MM.1S (cell line): ENCODE data around the gene ZNF608.

Experiments
- DNase-seq: peaks from one replicate; pipeline ENCODE4 v3.0.0-alpha.2; 2015
- H2AFZ ChIP-seq: fragments of 300-600 bp; sonication (generic); 2 replicates; pipeline ENCODE4 v1.6.0; 2016; ENCODE audit warnings: antibody characterized with exemption, low read length
- H3F3A ChIP-seq: fragments of 300-600 bp; sonication (generic); 2 replicates; pipeline ENCODE4 v1.6.1; 2016; ENCODE audit warnings: mild to moderate bottlenecking, antibody characterized with exemption, low read length, moderate library complexity, mixed read lengths; ENCODE audit not compliant: insufficient read depth
- H3K27ac ChIP-seq: fragments of 300-600 bp; sonication (generic); 2 replicates; pipeline ENCODE4 v1.5.1; 2016; ENCODE audit warnings: mild to moderate bottlenecking, low read length
- H3K27me3 ChIP-seq: fragments of 300-600 bp; sonication (generic); replicated peaks from 2 replicates; pipeline ENCODE4 v1.6.0; 2016; ENCODE audit warnings: low read length; ENCODE audit not compliant: insufficient read depth
- H3K36me3 ChIP-seq: fragments of 300-600 bp; sonication (generic); replicated peaks from 2 replicates; pipeline ENCODE4 v1.6.1; 2016; ENCODE audit warnings: mild to moderate bottlenecking, low read length, mixed read lengths; ENCODE audit not compliant: insufficient read depth
- H3K4me1 ChIP-seq: fragments of 300-600 bp; sonication (generic); 2 replicates; pipeline ENCODE4 v1.6.1; 2016; ENCODE audit warnings: low read length, mixed read lengths
- H3K4me2 ChIP-seq: fragments of 300-600 bp; sonication (generic); 2 replicates; pipeline ENCODE4 v1.6.0; 2016; ENCODE audit warnings: low read depth, low read length
- H3K4me3 ChIP-seq: fragments of 300-600 bp; sonication (generic); 2 replicates; pipeline ENCODE4 v1.5.1; 2016; ENCODE audit warnings: low read length, mixed read lengths
- H3K79me2 ChIP-seq: fragments of 300-600 bp; sonication (generic); 2 replicates; pipeline ENCODE4 v1.6.1; 2016; ENCODE audit warnings: mixed run types, low read length, mixed read lengths
- H3K9ac ChIP-seq: fragments of 300-600 bp; sonication (generic); 2 replicates; pipeline ENCODE4 v1.6.1; 2016; ENCODE audit warnings: low read length, mixed read lengths
- H3K9me2 ChIP-seq: fragments of 300-600 bp; sonication (generic); replicated peaks from 2 replicates; pipeline ENCODE4 v1.6.1; 2016; ENCODE audit warnings: mild to moderate bottlenecking, low read length, mixed read lengths; ENCODE audit not compliant: insufficient read depth
- H3K9me3 ChIP-seq: fragments of 300-600 bp; sonication (generic); replicated peaks from 2 replicates; pipeline ENCODE4 v1.6.1; 2016; ENCODE audit warnings: mild to moderate bottlenecking, low read length, mixed read lengths; ENCODE audit not compliant: insufficient read depth
- H4K20me1 ChIP-seq: fragments of 300-600 bp; sonication (generic); 2 replicates; pipeline ENCODE4 v1.6.1; 2016; ENCODE audit warnings: mild to moderate bottlenecking, low read length, moderate library complexity, mixed read lengths; ENCODE audit not compliant: insufficient read depth
- EZH2 ChIP-seq: fragments of 300-600 bp; sonication (generic); optimal IDR thresholded peaks from 2 replicates; pipeline ENCODE3; 2017; ENCODE audit warnings: low read depth, mild to moderate bottlenecking, antibody characterized with exemption, low read length, mixed read lengths
- EZH2phosphoT487 ChIP-seq: fragments of 300-600 bp; sonication (generic); IDR thresholded peaks from 2 replicates; pipeline ENCODE4 v1.6.1; 2018; ENCODE audit warnings: antibody characterized with exemption, low read length
- TF ChIP-seq, protein P1 (sequence below): fragments of 300-600 bp; sonication (generic); IDR thresholded peaks from 2 replicates; pipeline ENCODE4 v1.5.1; 2016; ENCODE audit warnings: antibody characterized with exemption, low read length, mixed read lengths

Gene ZNF608

DNA sequence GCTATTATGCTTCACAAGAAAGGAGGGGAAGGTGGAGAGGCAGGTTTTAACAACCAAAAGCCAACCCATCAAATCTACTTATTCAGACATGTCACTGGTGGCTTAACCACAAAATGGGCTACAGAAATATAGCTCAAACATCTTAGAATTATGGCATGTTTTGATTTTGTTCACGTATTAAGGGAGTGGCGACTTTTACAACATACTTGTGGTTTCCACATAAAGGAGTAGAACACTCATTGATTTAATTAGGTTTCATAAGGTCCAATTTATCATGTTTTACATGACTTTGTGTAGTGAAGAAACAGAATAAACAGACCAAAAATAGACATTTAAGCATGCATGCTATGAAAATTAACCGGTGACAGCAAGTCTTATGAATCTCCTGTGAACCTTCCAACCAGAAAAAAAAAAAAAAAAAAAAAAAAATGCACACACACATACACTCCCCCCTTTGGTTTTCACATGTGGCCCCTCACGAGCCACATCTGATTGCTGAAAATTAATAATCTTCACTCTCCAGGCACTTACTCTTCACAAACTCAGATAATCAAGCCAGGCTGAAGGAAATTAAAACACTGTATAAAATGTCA, 5.4 kb downstream of the ZNF608 start:
- Histone ChIP-seq H3K27me3 (no peaks in the 10 kb centered on the region), H3K36me3 (no peaks in the 10 kb centered on the region), H2AFZ (no peak overlapping the region), H3K4me3 (no peak overlapping the region), H3K4me2 (no peak overlapping the region), H3K9me3 (no peaks in the 10 kb centered on the region), H4K20me1 (no peaks in the 10 kb centered on the region), H3K4me1 (no peaks in the 10 kb centered on the region), H3K9ac (no peak overlapping the region), H3F3A (no peaks in the 10 kb centered on the region), H3K79me2 (no peaks in the 10 kb centered on the region), H3K27ac (no peak overlapping the region), H3K9me2 (no peaks in the 10 kb centered on the region)
- DNase-seq: no peak
- no peak for TF ChIP-seq EZH2
- TF ChIP-seq, protein P1, sequence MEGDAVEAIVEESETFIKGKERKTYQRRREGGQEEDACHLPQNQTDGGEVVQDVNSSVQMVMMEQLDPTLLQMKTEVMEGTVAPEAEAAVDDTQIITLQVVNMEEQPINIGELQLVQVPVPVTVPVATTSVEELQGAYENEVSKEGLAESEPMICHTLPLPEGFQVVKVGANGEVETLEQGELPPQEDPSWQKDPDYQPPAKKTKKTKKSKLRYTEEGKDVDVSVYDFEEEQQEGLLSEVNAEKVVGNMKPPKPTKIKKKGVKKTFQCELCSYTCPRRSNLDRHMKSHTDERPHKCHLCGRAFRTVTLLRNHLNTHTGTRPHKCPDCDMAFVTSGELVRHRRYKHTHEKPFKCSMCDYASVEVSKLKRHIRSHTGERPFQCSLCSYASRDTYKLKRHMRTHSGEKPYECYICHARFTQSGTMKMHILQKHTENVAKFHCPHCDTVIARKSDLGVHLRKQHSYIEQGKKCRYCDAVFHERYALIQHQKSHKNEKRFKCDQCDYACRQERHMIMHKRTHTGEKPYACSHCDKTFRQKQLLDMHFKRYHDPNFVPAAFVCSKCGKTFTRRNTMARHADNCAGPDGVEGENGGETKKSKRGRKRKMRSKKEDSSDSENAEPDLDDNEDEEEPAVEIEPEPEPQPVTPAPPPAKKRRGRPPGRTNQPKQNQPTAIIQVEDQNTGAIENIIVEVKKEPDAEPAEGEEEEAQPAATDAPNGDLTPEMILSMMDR: no peak
- no peak for TF ChIP-seq EZH2phosphoT487

DNA sequence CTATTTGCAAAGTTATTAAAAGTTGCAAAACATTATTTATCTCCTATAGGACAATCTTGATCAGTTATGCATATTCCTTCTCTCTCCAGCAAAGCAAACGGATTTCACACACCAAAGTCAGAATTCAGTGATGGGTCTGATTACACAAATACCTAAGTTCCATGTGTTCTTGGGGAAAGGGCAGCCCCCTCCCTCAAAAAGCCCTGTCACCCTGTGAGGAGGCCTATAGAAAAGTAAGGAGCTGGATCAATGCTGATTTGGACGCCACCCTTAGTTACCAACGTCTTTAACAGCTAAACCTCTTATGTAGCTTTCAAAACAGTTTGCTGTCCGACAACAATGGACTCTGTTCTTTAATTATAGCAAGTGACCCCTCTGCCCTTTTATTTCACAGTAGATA, 6.4 kb downstream of the ZNF608 start:
- Histone ChIP-seq H3K9ac (no peak overlapping the region), H3K4me3 (no peak overlapping the region), H3K79me2 (no peaks in the 10 kb centered on the region), H3K27me3 (no peaks in the 10 kb centered on the region), H4K20me1 (no peaks in the 10 kb centered on the region), H3K4me2 (no peak overlapping the region), H3K9me2 (no peaks in the 10 kb centered on the region), H2AFZ (no peak overlapping the region), H3K9me3 (no peaks in the 10 kb centered on the region), H3K36me3 (no peaks in the 10 kb centered on the region), H3F3A (no peaks in the 10 kb centered on the region), H3K4me1 (no peaks in the 10 kb centered on the region), H3K27ac (no peak overlapping the region)
- DNase-seq: no peak
- no peak for TF ChIP-seq EZH2
- no peak for TF ChIP-seq EZH2phosphoT487
- TF ChIP-seq, protein P1: no peak

DNA sequence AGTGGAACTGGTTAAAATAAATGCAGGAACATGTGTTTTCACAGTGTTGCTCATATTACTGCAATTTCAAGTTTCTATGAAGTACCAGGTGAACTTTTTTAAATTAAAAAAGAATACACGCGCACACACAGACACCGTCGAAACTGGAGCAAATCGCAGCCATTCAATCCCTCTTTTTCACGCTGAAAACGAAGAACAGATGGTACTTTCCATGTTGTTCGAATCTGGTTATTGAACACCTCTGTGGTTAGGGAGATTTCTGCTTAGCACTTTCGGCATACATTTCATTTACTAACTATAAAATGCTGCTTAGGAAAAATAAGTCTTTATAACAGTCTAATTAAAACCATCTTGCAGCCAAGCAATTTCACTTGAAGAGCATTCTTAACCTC, 6.8 kb downstream of the ZNF608 start:
- Histone ChIP-seq H3K4me2 (no peak overlapping the region), H3K9me3 (no peaks in the 10 kb centered on the region), H4K20me1 (no peaks in the 10 kb centered on the region), H3K4me3 (no peak overlapping the region), H3K9ac (no peak overlapping the region), H3K9me2 (no peaks in the 10 kb centered on the region), H2AFZ (no peak overlapping the region), H3K36me3 (no peaks in the 10 kb centered on the region), H3K27me3 (no peaks in the 10 kb centered on the region), H3K4me1 (no peaks in the 10 kb centered on the region), H3K27ac (no peak overlapping the region), H3K79me2 (no peaks in the 10 kb centered on the region), H3F3A (no peaks in the 10 kb centered on the region)
- TF ChIP-seq EZH2phosphoT487 (no peak), EZH2 (no peak)
- TF ChIP-seq, protein P1: no peak
- no peak for DNase-seq
